Measurements from ENCODE around the gene SNTB2. TPM values are rescaled to one million over a fixed set of nuclear protein-coding genes. Genes with fewer than 3 reads are reported as not detected.

SNTB2 gene
- total and polyA plus RNA-seq, 2 of the 13 experiments (the other 11 are each of a cell fraction or from before 2014, with no cell fraction given), result 11.5 to 19.2 TPM

DNA sequence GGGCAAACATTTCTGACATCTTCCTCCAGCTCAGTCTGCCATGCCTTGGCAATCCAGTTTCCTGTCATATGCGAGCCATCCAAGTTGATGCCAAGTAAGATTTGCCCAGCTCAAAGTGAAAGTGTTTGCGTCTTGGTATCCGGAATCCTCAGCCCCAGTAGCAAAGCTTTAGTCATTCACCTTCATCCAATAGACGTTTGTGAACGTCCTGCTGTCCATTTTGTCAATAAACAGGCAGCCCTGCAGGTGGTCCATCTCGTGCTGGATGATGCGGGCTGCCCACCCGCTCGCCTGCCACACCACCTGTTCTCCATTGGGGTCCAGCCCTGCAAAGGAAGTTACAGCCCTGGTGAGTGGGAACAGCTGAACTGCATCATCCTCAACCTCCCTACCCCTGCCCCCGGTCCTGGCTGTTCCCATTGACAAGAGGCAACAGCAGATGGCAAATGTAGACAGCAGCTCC lies 141.9 kb downstream of the SNTB2 start (continued):
- TF ChIP-seq TFE3 (CRISPR knock-in tag; IDR thresholded peaks at IDR 0.05), result no peak
- TF ChIP-seq, protein P1, sequence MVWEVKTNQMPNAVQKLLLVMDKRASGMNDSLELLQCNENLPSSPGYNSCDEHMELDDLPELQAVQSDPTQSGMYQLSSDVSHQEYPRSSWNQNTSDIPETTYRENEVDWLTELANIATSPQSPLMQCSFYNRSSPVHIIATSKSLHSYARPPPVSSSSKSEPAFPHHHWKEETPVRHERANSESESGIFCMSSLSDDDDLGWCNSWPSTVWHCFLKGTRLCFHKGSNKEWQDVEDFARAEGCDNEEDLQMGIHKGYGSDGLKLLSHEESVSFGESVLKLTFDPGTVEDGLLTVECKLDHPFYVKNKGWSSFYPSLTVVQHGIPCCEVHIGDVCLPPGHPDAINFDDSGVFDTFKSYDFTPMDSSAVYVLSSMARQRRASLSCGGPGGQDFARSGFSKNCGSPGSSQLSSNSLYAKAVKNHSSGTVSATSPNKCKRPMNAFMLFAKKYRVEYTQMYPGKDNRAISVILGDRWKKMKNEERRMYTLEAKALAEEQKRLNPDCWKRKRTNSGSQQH (CRISPR knock-in tag; IDR thresholded peaks at IDR 0.05; ENCODE audit: low read depth), result 0 out of 2 replicates have a peak, but pooled peaks have one; percentile 12
- TF ChIP-seq HES4 (CRISPR knock-in tag; IDR thresholded peaks at IDR 0.05; ENCODE audit: borderline replicate concordance), result 0 out of 2 replicates have a peak, but pooled peaks have one; percentile 40
- no peak for TF ChIP-seq ZMAT5 (CRISPR knock-in tag; IDR thresholded peaks at IDR 0.05; ENCODE audit: borderline replicate concordance, low read depth)
- TF ChIP-seq POLR2G (IDR thresholded peaks at IDR 0.05; ENCODE audit: low read depth, low read length), result peak; percentile 36; the same call in 1 of the 2 replicates
- TF ChIP-seq GATA4 (IDR thresholded peaks at IDR 0.05; ENCODE audit: borderline replicate concordance, low read depth), result 0 out of 2 replicates have a peak, but pooled peaks have one; percentile 22
- no peak for TF ChIP-seq XBP1 (CRISPR knock-in tag; IDR thresholded peaks at IDR 0.05)
- TF ChIP-seq ZSCAN31 (CRISPR knock-in tag; IDR thresholded peaks at IDR 0.05; ENCODE audit: low read depth), result 0 out of 2 replicates have a peak, but pooled peaks have one; percentile 27
- TF ChIP-seq AHDC1 (CRISPR knock-in tag; IDR thresholded peaks at IDR 0.05; ENCODE audit: borderline replicate concordance), result 0 out of 2 replicates have a peak, but pooled peaks have one; percentile 8
